Gastroesophageal sphincter (tissue), 2 donors: Measurements from ENCODE around the gene FYN.

Experiments
- EP300 ChIP-seq: sonication (generic); formaldehyde crosslinking; IDR thresholded peaks from one replicate; pipeline ENCODE4 v1.6.1; 2017; ENCODE audit warnings: antibody characterized with exemption, mild to moderate bottlenecking
- POLR2A ChIP-seq, 2 donors: fragments of 450-650 bp; IDR thresholded peaks; one replicate each; pipeline ENCODE4 v1.6.1; 2017; ENCODE audit warnings: antibody characterized with exemption in 2 of 2, mild to moderate bottlenecking in 2 of 2, moderate library complexity in 1 of 2
- POLR2AphosphoS5 ChIP-seq: sonication (generic); formaldehyde crosslinking; IDR thresholded peaks from one replicate; pipeline ENCODE4 v1.6.1; 2017; ENCODE audit warnings: antibody characterized with exemption

- TF ChIP-seq EP300 (no peak), POLR2A (IDR thresholded peaks at IDR 0.05) (no peak), POLR2AphosphoS5 (no peak)
These were observed 241.3 kb downstream of the FYN start for GRCh38 chr6:111631903-111632460.
